Skeletal muscle tissue (tissue), 4 donors: ENCODE results near the gene S100A16. TPM values are rescaled to one million over a fixed set of nuclear protein-coding genes. Genes with fewer than 3 reads are reported as not detected.

Experiments
- H3K27ac ChIP-seq: one replicate; pipeline ENCODE4 v1.7.0; 2013; ENCODE audit warnings: mild to moderate bottlenecking, low read depth, low read length, inconsistent platforms
- H3K27me3 ChIP-seq, 3 donors: one replicate each; pipeline ENCODE4 v1.7.0; 2013; ENCODE audit warnings: low read length in 3 of 3; ENCODE audit not compliant: control insufficient read depth in 3 of 3, insufficient read depth in 3 of 3
- H3K36me3 ChIP-seq, 3 donors: one replicate each; pipeline ENCODE4 v1.7.0; 2013; ENCODE audit warnings: low read length in 3 of 3; ENCODE audit not compliant: control insufficient read depth in 3 of 3, insufficient read depth in 3 of 3
- H3K4me1 ChIP-seq, 3 donors: one replicate each; pipeline ENCODE4 v1.7.0; 2013; ENCODE audit warnings: low read length in 3 of 3, mild to moderate bottlenecking in 3 of 3; ENCODE audit not compliant: control insufficient read depth in 3 of 3, insufficient read depth in 3 of 3
- H3K4me3 ChIP-seq, 3 donors: one replicate each; pipeline ENCODE4 v1.7.0; 2013; ENCODE audit warnings: low read length in 3 of 3
- H3K9ac ChIP-seq, 3 donors: one replicate each; pipeline ENCODE4 v1.7.0; 2013; ENCODE audit warnings: low read length in 3 of 3, mild to moderate bottlenecking in 3 of 3, moderate library complexity in 2 of 3, low read depth in 1 of 3
- H3K9me3 ChIP-seq, 3 donors: one replicate each; pipeline ENCODE4 v1.7.0; 2013; ENCODE audit warnings: low read length in 3 of 3; ENCODE audit not compliant: control insufficient read depth in 3 of 3
- total RNA-seq: library from RNA; depleted of rRNA; stranded (reverse); fragments of >200 nt; gene quantifications from one replicate; pipeline ENCODE4 v1.2.3, GENCODE V29; 2014
- donor health status: Osteomylitis.

S100A16 gene, protein sequence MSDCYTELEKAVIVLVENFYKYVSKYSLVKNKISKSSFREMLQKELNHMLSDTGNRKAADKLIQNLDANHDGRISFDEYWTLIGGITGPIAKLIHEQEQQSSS
- 36.0 TPM for total RNA-seq

DNA sequence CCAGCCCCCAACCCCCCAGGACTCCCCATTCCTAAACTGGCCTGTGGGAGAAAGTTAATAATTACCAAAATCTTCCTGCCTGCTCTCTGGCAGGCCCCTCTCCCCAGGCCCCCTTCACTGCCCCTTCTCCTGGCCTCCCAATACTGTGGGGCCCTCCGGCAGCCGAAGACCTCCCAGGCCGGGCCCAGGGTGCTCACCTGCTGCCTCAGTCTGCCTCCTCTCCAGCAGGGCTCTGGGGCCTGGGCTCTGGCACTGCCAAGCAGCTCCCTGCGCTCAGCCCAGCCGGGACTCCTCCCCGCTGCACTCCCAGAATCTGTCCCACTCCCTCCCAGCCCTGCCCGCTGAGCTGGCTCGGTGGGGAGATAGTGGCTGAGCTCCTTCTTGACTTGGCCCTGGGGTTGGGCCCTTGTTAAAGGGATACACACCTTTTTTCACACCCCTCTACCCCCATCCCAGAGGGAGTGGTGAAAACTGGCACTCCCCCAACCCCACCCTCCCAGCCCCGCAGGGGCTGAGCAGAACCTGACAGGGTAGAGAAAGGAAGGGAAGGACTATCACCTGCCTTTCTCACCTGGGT lies at the start of gene S100A16:
Gene S100A16, minus strand, starts transcription at position 383 of the 577 bp plus-strand sequence. CDS start 4,986 bp downstream, outside the sequence.
- Histone ChIP-seq H3K27me3 (no peaks in the 10 kb centered on the region), H3K9me3 (no peaks in the 10 kb centered on the region), H3K4me1 (peaks cover 43 to 63% (median 58%) of the 10 kb centered on the region in 3 donors), H3K4me3 (peak within 1 kb of the TSS; percentile 77 to 86 (median 79)), H3K27ac (peak within 1 kb of the TSS; percentile 80), H3K9ac (peak within 1 kb of the TSS; percentile 87 to 91 (median 89)), H3K36me3 (peaks cover 0 to 1% (median under 1%) of the 10 kb centered on the region in 3 donors)

DNA sequence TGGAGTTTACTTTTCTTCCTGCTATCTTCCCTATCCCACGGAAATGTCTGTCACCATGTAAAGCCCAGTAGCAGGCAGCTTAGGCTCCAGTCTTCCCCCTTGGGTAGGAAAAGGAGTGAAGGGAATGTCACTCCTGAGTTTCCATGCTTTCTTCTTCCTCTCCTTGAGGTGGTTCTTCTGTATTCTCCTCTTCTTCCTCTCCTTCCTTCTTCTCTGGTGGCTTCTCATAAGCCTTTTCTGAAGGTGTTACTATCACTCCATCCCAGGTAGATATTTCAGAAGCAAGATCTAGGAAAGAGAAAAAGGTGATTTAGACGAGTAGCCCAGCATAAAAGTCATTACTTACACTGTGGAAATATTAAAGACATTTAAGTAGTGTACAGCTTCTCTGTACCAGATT lies 49.3 kb upstream of the S100A16 start:
- no peak overlapping the region for H3K9ac ChIP-seq
- no peaks in the 10 kb centered on the region for H3K27me3 ChIP-seq
- peaks cover 59 to 65% (median 63%) of the 10 kb centered on the region in 3 donors for H3K36me3 ChIP-seq
- H3K4me1 ChIP-seq, result peaks cover 10 to 13% (median 11%) of the 10 kb centered on the region in 3 donors
- no peak overlapping the region for H3K4me3 ChIP-seq
- no peaks in the 10 kb centered on the region for H3K9me3 ChIP-seq
- H3K27ac ChIP-seq, result no peak overlapping the region

GRCh38 chr1:153661111-153661708 lies 48.3 kb upstream of the S100A16 start:
- H3K27me3 ChIP-seq, result no peaks in the 10 kb centered on the region
- no peaks in the 10 kb centered on the region for H3K9me3 ChIP-seq
- H3K4me3 ChIP-seq, result no peak overlapping the region
- H3K27ac ChIP-seq, result no peak overlapping the region
- peaks cover 48 to 54% (median 53%) of the 10 kb centered on the region in 3 donors for H3K36me3 ChIP-seq
- H3K4me1 ChIP-seq, result peaks cover 10 to 13% (median 11%) of the 10 kb centered on the region in 3 donors
- H3K9ac ChIP-seq, result no peak overlapping the region

DNA sequence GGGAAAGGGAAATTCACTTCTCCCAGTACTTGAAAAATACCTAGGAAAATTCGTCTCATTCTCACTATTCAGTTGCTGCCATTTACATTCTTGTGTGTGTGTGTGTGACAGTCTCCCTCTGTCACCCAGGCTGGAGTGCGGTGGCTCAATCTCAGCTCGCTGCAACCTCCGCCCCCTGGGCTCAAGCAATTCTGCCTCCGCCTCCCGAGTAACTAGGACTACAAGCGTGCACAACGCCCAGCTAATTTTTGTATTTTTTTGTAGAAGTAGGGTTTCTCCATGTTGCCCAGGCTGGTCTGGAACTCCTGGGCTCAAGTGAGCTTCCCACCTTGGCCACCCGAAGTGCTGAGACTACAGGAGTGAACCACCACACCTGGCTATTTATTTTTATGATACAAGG lies 46.7 kb upstream of the S100A16 start:
- Histone ChIP-seq H3K36me3 (peaks cover 37 to 38% (median 38%) of the 10 kb centered on the region in 3 donors), H3K9me3 (no peaks in the 10 kb centered on the region), H3K27me3 (no peaks in the 10 kb centered on the region), H3K4me1 (peaks cover 10 to 13% (median 11%) of the 10 kb centered on the region in 3 donors), H3K27ac (no peak overlapping the region), H3K4me3 (peak overlapping the region; percentile 87 to 90 (median 88)), H3K9ac (peak overlapping the region; percentile 88 to 96 (median 96))

GRCh38 chr1:153659175-153659534 lies 46.2 kb upstream of the S100A16 start:
- Histone ChIP-seq H3K4me1 (peaks cover 10 to 13% (median 11%) of the 10 kb centered on the region in 3 donors), H3K4me3 (peak overlapping the region; percentile 87 to 90 (median 88)), H3K9ac (peak overlapping the region; percentile 88 to 96 (median 96)), H3K27ac (peak overlapping the region; percentile 92), H3K36me3 (peaks cover 33% of the 10 kb centered on the region in 3 donors), H3K9me3 (no peaks in the 10 kb centered on the region), H3K27me3 (no peaks in the 10 kb centered on the region)

GRCh38 chr1:153658400-153659174 lies 45.6 kb upstream of the S100A16 start, which contains the start of gene SNAPIN:
Gene SNAPIN, plus strand, starts transcription at chr1:153658703. Its CDS starts 41 bp downstream, at chr1:153658744.
- Histone ChIP-seq H3K4me3 (peak within 1 kb of the TSS; percentile 87 to 90 (median 88)), H3K4me1 (peaks cover 10 to 13% (median 11%) of the 10 kb centered on the region in 3 donors), H3K9ac (peak within 1 kb of the TSS; percentile 88 to 96 (median 96)), H3K27me3 (no peaks in the 10 kb centered on the region), H3K9me3 (no peaks in the 10 kb centered on the region), H3K36me3 (peaks cover 28 to 29% (median 28%) of the 10 kb centered on the region in 3 donors), H3K27ac (peak within 1 kb of the TSS; percentile 92)

DNA sequence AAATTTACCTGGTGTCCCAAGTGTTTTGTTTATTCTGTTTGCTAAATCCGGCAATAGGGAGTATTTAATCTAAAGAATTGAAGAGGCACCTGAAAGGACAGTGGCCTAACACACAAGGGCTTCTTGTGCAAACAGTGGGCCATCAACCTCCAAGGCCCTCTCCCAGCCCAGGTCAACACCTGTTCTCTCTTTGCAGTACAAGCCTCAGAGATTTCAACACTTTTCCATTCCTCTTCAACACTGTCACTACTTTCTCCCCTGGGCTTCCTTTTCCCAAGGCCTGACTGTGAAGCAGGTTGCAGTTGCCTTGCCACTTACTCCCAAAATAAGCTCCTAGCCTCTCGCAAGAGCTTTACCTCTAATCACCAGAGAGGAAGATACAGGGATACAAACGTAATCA lies 42.4 kb upstream of the S100A16 start:
- Histone ChIP-seq H3K9me3 (no peaks in the 10 kb centered on the region), H3K27ac (no peak overlapping the region), H3K27me3 (no peaks in the 10 kb centered on the region), H3K4me1 (peaks cover 11 to 17% (median 13%) of the 10 kb centered on the region in 3 donors), H3K36me3 (peaks cover 0 to 5% (median 3%) of the 10 kb centered on the region in 3 donors), H3K9ac (no peak overlapping the region), H3K4me3 (no peak overlapping the region)

GRCh38 chr1:153652805-153653500 lies 40.0 kb upstream of the S100A16 start:
- H3K27ac ChIP-seq, result peak overlapping the region; percentile 51
- no peak overlapping the region for H3K4me3 ChIP-seq

GRCh38 chr1:153651771-153652170 lies 38.8 kb upstream of the S100A16 start:
- no peak overlapping the region for H3K9ac ChIP-seq
- peaks cover 21 to 30% (median 23%) of the 10 kb centered on the region in 3 donors for H3K4me1 ChIP-seq
- H3K36me3 ChIP-seq, result peaks cover 0 to 2% (median 1%) of the 10 kb centered on the region in 3 donors
- H3K27ac ChIP-seq, result no peak overlapping the region
- H3K4me3 ChIP-seq, result no peak overlapping the region
- H3K27me3 ChIP-seq, result no peaks in the 10 kb centered on the region
- H3K9me3 ChIP-seq, result no peaks in the 10 kb centered on the region

More at GRCh38 chr1:153652805-153653500, 40.0 kb upstream of the S100A16 start:
- Histone ChIP-seq H3K4me1 (peaks cover 17 to 20% (median 17%) of the 10 kb centered on the region in 3 donors), H3K36me3 (no peaks in the 10 kb centered on the region), H3K27me3 (no peaks in the 10 kb centered on the region), H3K9me3 (no peaks in the 10 kb centered on the region), H3K9ac (no peak overlapping the region)
